ENCODE results near the gene PTK7.

Gene PTK7

GRCh38 chr6:43124481-43124880 lies 48.4 kb downstream of the PTK7 start:
- no peak overlapping the region for H3K27ac ChIP-seq
- TF ChIP-seq, protein P1, sequence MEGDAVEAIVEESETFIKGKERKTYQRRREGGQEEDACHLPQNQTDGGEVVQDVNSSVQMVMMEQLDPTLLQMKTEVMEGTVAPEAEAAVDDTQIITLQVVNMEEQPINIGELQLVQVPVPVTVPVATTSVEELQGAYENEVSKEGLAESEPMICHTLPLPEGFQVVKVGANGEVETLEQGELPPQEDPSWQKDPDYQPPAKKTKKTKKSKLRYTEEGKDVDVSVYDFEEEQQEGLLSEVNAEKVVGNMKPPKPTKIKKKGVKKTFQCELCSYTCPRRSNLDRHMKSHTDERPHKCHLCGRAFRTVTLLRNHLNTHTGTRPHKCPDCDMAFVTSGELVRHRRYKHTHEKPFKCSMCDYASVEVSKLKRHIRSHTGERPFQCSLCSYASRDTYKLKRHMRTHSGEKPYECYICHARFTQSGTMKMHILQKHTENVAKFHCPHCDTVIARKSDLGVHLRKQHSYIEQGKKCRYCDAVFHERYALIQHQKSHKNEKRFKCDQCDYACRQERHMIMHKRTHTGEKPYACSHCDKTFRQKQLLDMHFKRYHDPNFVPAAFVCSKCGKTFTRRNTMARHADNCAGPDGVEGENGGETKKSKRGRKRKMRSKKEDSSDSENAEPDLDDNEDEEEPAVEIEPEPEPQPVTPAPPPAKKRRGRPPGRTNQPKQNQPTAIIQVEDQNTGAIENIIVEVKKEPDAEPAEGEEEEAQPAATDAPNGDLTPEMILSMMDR (conservative IDR thresholded peaks at IDR 0.05): no peak

DNA sequence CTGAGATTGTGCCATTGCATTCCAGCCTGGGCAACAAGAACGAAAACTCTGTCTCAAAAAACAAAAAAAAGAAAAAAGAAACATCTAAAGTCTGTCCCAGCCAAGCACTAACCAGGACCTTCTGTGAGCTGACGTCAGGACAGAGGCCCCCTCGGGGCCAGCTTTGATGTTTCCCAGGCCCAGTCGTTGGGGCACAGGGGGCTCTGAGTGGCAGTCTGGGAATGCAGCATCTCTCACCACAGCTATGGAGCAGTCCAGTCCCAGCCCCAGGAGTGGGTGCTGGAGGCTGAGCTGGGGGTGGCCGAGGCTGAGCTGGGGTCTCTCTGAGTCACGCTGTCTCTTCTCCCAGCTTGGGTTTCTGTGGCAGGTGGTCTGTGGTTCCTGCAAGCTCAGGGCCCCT lies 49.0 kb downstream of the PTK7 start:
- H3K27ac ChIP-seq: no peak overlapping the region
- TF ChIP-seq, protein P1 (conservative IDR thresholded peaks at IDR 0.05): no peak

DNA sequence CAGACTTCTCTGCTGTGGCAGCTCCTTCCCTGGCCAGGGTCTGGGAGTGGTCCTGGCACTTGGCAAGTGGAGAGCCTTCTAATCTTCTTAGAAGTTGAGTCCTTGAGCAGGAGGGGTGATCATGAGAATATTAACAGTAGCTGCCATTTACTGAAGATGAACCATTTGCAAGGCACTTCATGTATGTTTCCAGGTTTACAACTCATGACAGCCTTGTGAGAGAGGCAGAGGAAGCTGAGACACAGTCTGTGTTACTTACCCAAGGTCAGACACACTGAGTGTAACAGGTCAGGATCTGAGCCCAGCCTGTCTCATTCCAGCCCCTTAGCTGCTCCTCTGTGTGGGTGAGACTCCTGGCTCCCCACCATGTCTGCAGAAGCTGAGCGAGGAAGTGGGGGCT lies 49.4 kb downstream of the PTK7 start:
- no peak overlapping the region for H3K27ac ChIP-seq
- TF ChIP-seq, protein P1 (conservative IDR thresholded peaks at IDR 0.05): no peak

DNA sequence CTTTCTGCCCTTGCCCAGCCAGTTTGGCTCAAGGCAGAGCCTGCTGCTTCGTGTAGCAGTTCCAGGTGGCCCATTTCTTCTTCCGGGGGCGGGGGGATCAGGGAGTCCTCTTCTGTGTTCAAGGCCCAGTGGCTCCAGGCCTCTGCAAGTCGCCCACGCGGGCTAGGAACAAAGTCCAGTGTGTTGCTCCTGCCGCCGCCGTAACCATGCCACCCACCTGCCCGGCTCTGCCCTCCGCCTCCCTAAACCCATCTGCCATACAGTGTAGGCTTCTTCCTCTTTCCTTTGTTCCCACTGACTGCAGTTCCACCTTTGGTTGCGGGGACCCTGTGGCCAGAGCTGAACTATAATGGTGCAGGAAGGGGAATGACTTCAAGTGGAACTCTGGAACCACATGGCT lies 51.1 kb downstream of the PTK7 start:
- H3K27ac ChIP-seq: no peak overlapping the region

GRCh38 chr6:43127877-43128276 lies 51.8 kb downstream of the PTK7 start:
- TF ChIP-seq, protein P1 (conservative IDR thresholded peaks at IDR 0.05): no peak
- no peak overlapping the region for H3K27ac ChIP-seq

More for the DNA sequence above, 51.1 kb downstream of the PTK7 start:
- TF ChIP-seq, protein P1 (conservative IDR thresholded peaks at IDR 0.05): no peak

DNA sequence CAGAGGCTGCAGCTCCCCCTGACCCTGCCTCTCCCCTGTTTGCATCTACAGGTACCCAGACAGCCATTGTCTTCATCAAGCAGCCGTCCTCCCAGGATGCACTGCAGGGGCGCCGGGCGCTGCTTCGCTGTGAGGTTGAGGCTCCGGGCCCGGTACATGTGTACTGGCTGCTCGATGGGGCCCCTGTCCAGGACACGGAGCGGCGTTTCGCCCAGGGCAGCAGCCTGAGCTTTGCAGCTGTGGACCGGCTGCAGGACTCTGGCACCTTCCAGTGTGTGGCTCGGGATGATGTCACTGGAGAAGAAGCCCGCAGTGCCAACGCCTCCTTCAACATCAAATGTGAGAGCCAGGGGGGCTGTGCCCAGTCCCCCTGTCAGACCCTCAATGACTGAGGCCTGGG lies 52.8 kb downstream of the PTK7 start:
- no peak overlapping the region for H3K27ac ChIP-seq
- TF ChIP-seq, protein P1 (conservative IDR thresholded peaks at IDR 0.05): no peak

DNA sequence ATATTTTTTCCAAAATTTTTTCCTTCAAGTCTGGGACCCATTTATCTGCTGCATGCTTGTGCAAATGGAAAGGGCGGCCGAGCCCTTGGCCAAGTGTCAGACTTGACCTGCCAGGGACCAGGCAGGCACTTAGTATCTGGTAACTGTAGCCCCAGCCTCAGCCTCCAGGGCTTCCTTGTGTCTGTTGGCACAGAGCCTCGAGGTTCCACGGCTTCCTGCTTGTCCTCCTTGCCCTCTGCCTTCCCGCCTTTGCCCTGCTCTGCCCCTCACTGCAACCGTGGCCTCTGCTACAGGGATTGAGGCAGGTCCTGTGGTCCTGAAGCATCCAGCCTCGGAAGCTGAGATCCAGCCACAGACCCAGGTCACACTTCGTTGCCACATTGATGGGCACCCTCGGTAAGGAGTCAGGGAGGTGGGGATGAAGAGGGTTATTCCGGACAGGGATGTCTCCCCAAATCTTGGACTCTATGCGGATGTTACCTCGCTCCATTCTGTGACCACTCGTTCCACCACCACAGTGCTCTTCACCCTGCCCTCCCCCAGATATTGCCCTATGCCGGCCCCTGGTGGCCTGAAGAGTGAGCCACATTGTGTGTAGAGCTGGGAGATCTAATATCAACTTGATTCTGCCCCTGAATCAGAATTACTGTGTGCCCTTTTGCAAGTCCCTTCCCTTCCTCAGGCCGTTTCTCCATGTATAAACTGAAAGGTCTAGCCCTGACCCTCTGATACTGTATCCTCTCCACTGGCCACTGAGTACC lies 53.5 kb downstream of the PTK7 start:
- TF ChIP-seq, protein P1 (conservative IDR thresholded peaks at IDR 0.05): peak; percentile 76
- H3K27ac ChIP-seq: no peak overlapping the region
